Endodermal cell (in vitro differentiated cells): ENCODE results near the gene DLST. TPM values are rescaled to one million over a fixed set of nuclear protein-coding genes. Genes with fewer than 3 reads are reported as not detected.

ENCODE experiments used
- DNase-seq: peaks from one replicate; pipeline ENCODE4 v3.0.0-alpha.2; 2017
- H3K27ac ChIP-seq: 2 replicates; pipeline ENCODE4 v1.5.1; 2013; ENCODE audit warnings: mild to moderate bottlenecking, low read depth, low read length, moderate library complexity
- H3K27me3 ChIP-seq: 2 replicates; pipeline ENCODE4 v1.6.1; 2013; ENCODE audit warnings: mild to moderate bottlenecking, low read length, moderate library complexity; ENCODE audit not compliant: insufficient read depth, control insufficient read depth, poor library complexity, severe bottlenecking
- H3K36me3 ChIP-seq: 2 replicates; pipeline ENCODE4 v1.7.0; 2013; ENCODE audit warnings: mild to moderate bottlenecking, low read length, moderate library complexity; ENCODE audit not compliant: control insufficient read depth, insufficient read depth
- H3K4me1 ChIP-seq: one replicate; pipeline ENCODE4 v1.7.0; 2013; ENCODE audit warnings: low read length; ENCODE audit not compliant: control insufficient read depth, insufficient read depth
- H3K4me3 ChIP-seq: 2 replicates; pipeline ENCODE4 v1.5.1; 2013; ENCODE audit warnings: mild to moderate bottlenecking, low read length, moderate library complexity
- H3K9ac ChIP-seq: 2 replicates; pipeline ENCODE4 v1.6.1; 2013; ENCODE audit warnings: mild to moderate bottlenecking, low read length, moderate library complexity; ENCODE audit not compliant: poor library complexity, severe bottlenecking; ENCODE audit errors: extremely low read depth
- H3K9me3 ChIP-seq: 2 replicates; pipeline ENCODE4 v1.6.1; 2013; ENCODE audit warnings: mild to moderate bottlenecking, low read length, moderate library complexity; ENCODE audit not compliant: control insufficient read depth
- H3K27ac Mint-ChIP-seq: 2 replicates; pipeline ENCODE4 v1.8.0; 2020; ENCODE audit warnings: mixed read lengths
- H3K27me3 Mint-ChIP-seq: 2 replicates; pipeline ENCODE4 v1.8.0; 2021; ENCODE audit warnings: mild to moderate bottlenecking, mixed read lengths; ENCODE audit not compliant: insufficient read depth
- H3K36me3 Mint-ChIP-seq: 2 replicates; pipeline ENCODE4 v1.8.0; 2020; ENCODE audit warnings: low read depth, mixed read lengths
- H3K4me1 Mint-ChIP-seq: 2 replicates; pipeline ENCODE4 v1.8.0; 2020; ENCODE audit warnings: mixed read lengths
- H3K4me3 Mint-ChIP-seq: 2 replicates; pipeline ENCODE4 v1.8.0; 2020; ENCODE audit warnings: mild to moderate bottlenecking, moderate library complexity, mixed read lengths
- H3K9me3 Mint-ChIP-seq: 2 replicates; pipeline ENCODE4 v1.8.0; 2020; ENCODE audit warnings: mild to moderate bottlenecking, mixed read lengths
- CTCF ChIP-seq: fragments of 200-600 bp; sonication (generic); conservative IDR thresholded peaks from 2 replicates; pipeline ENCODE4 v1.5.0; 2021; ENCODE audit warnings: antibody characterized with exemption, mild to moderate bottlenecking
- WGBS, 2 experiments: methylation state at CpG; one replicate each; pipeline versions ENCODE4 v1.1.5 to v1.1.7; 2013; ENCODE audit warnings: missing lambda C conversion rate in 2 of 2, mixed read lengths in 1 of 2; ENCODE audit not compliant: insufficient coverage in 1 of 2, insufficient read length in 1 of 2; 5-methylcytosine and 5-hydroxymethylcytosine counted together
- long read RNA-seq, 4 experiments: library from polyadenylated mRNA in 2 of 4; library from RNA in 1 of 4; library from capped mRNA in 1 of 4; stranded (forward) in 3 of 4; unstranded in 1 of 4; transcript quantifications; one replicate each; pipeline ENCODE4 v2.0.0, GENCODE V29; 2020 to 2021; ENCODE audit warnings: inconsistent platforms in 1 of 4
- polyA plus RNA-seq, 2 experiments: library from polyadenylated mRNA; stranded (reverse); fragments of 50-300 nt; gene quantifications; one replicate each; pipeline ENCODE4 v1.2.3, GENCODE V29; 2013
- total RNA-seq, 2 donors: library from RNA; stranded (reverse); fragmentation: NEBNext Ultra II Directional in 1 of 2; extraction: Animal tissue kit (Norgen Biotek cat#: 25700) in 1 of 2; gene quantifications; 2 replicates in 1 of 2; 3 replicates in 1 of 2; pipeline ENCODE4 v1.2.1, GENCODE V29; 2021

DLST gene
- 100 to 1,000 TPM; 119 to 126 TPM for total RNA-seq
- polyA plus RNA-seq (2013, experiment 1 of 2), result 84.7 TPM
- 76.8 TPM for polyA plus RNA-seq (2013, experiment 2 of 2)
- long read RNA-seq, experiment 1, transcript DLST-202 (15 exons, 2,838 nt), result major isoform, 16 of 75 reads
- long read RNA-seq, experiment 1, partial matches to known transcripts, result 43 of 75 reads
- long read RNA-seq, experiment 1, other reads (novel, unspliced or antisense), result 15 of 75 reads
- long read RNA-seq, experiment 2, partial matches to known transcripts, result 2 of 6 reads
- long read RNA-seq, experiment 2, other reads (novel, unspliced or antisense), result 1 of 6 reads
- long read RNA-seq, experiment 3, transcript DLST-202 (15 exons, 2,838 nt), result major isoform, 17 of 24 reads
- long read RNA-seq, experiment 3, partial matches to known transcripts, result 4 of 24 reads
- long read RNA-seq, experiment 3, other reads (novel, unspliced or antisense), result 2 of 24 reads
- long read RNA-seq, experiment 4, transcript DLST-202 (15 exons, 2,838 nt), result major isoform, 13 of 15 reads
- long read RNA-seq, experiment 4, partial matches to known transcripts, result 1 of 15 reads
- long read RNA-seq, experiment 4, other reads (novel, unspliced or antisense), result 1 of 15 reads

DNA sequence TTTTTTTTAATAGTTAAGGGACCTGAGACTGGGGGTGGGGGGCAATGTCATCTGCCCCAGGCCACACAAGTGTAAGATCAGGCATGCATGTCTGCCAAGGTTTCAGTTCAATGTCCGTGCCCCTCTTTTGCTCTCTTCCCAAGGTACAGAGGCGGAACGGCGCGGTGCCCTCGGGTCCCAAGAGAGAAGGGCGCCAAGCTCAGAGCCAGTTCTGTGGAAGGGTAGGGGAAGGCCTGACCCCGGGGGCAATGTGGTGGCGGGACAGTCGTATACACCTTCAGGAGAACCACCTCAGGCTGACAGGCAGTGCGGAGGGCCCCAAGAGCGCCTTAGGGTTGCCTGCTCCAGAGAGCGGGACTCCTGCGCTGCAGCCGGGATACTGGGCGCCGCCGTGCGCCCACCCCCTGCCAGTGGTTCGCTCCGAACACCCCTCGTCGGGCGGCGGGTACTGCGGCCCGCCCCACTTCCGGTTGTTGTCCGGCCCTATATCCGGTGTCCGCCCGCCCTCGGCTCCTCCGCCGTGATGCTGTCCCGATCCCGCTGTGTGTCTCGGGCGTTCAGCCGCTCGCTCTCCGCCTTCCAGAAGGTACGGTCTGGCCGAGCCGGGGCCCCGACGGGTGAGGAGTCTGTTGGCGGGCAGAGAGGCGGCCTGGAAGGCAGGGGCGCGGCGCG lies at the start of gene DLST:
TSS of gene DLST (plus strand) at position 486 of the 672 bp plus-strand sequence. CDS start at position 524, 38 bp downstream.
- peak within 1 kb of the TSS; percentile 65 for H3K9ac ChIP-seq
- no peaks in the 10 kb centered on the region for H3K9me3 ChIP-seq
- Mint-ChIP-seq H3K4me1 (peaks cover 57% of the 10 kb centered on the region), H3K36me3 (peaks cover 4% of the 10 kb centered on the region), H3K27me3 (peaks cover 7% of the 10 kb centered on the region), H3K4me3 (peak within 1 kb of the TSS; percentile 95), H3K27ac (peak within 1 kb of the TSS; percentile 98), H3K9me3 (no peaks in the 10 kb centered on the region)
- H3K27me3 ChIP-seq, result peaks cover 12% of the 10 kb centered on the region
- 1 to 2% methylated on average over 38 to 53 of the region's 53 CpGs for WGBS, 2 experiments
- H3K36me3 ChIP-seq, result peaks cover 5% of the 10 kb centered on the region
- H3K4me1 ChIP-seq, result peaks cover 4% of the 10 kb centered on the region
- H3K27ac ChIP-seq, result peak within 1 kb of the TSS; percentile 21
- no peak for TF ChIP-seq CTCF
- peak within 1 kb of the TSS; percentile 96 for H3K4me3 ChIP-seq
- peak; percentile 97 for DNase-seq

DNA sequence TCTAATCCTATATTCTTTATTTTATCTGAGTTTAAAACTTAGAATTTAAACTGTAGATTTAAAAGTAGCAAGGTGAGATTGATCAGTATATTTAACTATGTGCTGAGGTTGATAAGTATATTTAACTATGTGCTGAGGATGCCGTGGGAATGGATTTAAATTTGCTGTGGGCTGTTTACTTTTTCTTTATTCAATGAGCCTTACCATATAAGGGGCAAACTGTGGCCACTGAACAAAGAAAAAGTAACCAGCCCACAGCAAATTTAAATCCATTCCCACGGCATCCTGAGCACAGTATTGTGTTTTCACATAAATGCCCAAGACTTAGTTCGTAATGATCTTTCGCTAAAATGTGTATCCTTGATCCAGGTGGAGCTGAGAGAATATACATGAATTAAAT lies 48.9 kb upstream of the DLST start:
- peaks cover 34% of the 10 kb centered on the region for H3K36me3 Mint-ChIP-seq
- H3K27ac Mint-ChIP-seq, result no peak overlapping the region
- H3K9me3 Mint-ChIP-seq, result no peaks in the 10 kb centered on the region
- H3K36me3 ChIP-seq, result peaks cover 72% of the 10 kb centered on the region
- no peak for TF ChIP-seq CTCF
- no peaks in the 10 kb centered on the region for H3K9me3 ChIP-seq
- no peaks in the 10 kb centered on the region for H3K4me1 Mint-ChIP-seq
- H3K27me3 Mint-ChIP-seq, result no peaks in the 10 kb centered on the region
- no peak overlapping the region for H3K27ac ChIP-seq
- DNase-seq, result no peak
- no peak overlapping the region for H3K4me3 Mint-ChIP-seq
- 90 to 100% methylated on average over 2 to 4 of the region's 4 CpGs for WGBS, 2 experiments
- H3K4me1 ChIP-seq, result no peaks in the 10 kb centered on the region
- no peak overlapping the region for H3K4me3 ChIP-seq
- no peaks in the 10 kb centered on the region for H3K27me3 ChIP-seq
- no peak overlapping the region for H3K9ac ChIP-seq

GRCh38 chr14:74834692-74835392 lies 46.9 kb upstream of the DLST start:
- no peak overlapping the region for H3K9ac ChIP-seq
- H3K4me1 ChIP-seq, result no peaks in the 10 kb centered on the region
- no peaks in the 10 kb centered on the region for H3K27me3 Mint-ChIP-seq
- peak overlapping the region; percentile 31 for H3K27ac Mint-ChIP-seq
- H3K4me1 Mint-ChIP-seq, result no peaks in the 10 kb centered on the region
- H3K9me3 ChIP-seq, result no peaks in the 10 kb centered on the region
- 94 to 97% methylated on average over 3 to 5 of the region's 5 CpGs for WGBS, 2 experiments
- DNase-seq, result no peak
- no peak for TF ChIP-seq CTCF
- H3K4me3 Mint-ChIP-seq, result no peak overlapping the region
- H3K36me3 ChIP-seq, result peaks cover 70% of the 10 kb centered on the region
- H3K4me3 ChIP-seq, result no peak overlapping the region
- H3K36me3 Mint-ChIP-seq, result peaks cover 28% of the 10 kb centered on the region
- H3K27ac ChIP-seq, result no peak overlapping the region
- H3K27me3 ChIP-seq, result no peaks in the 10 kb centered on the region
- H3K9me3 Mint-ChIP-seq, result no peaks in the 10 kb centered on the region
